Liver (tissue), 9 donors: ENCODE measurements around the gene CTU1. TPM values are rescaled to one million over a fixed set of nuclear protein-coding genes. Genes with fewer than 3 reads are reported as not detected.

Experiments
- DNase-seq: peaks from one replicate; pipeline ENCODE4 v3.0.0-alpha.2; 2017; ENCODE audit warnings: low spot score
- H3K27ac ChIP-seq, 2 donors: one replicate each; pipeline ENCODE4 v1.7.0; 2013; ENCODE audit warnings: inconsistent platforms in 2 of 2, low read length in 2 of 2, control low read depth in 1 of 2, low read depth in 1 of 2, mild to moderate bottlenecking in 1 of 2
- H3K27me3 ChIP-seq, 4 donors: one replicate each; pipeline versions ENCODE4 v1.6.1 to v1.7.0; 2013; ENCODE audit warnings: low read length in 3 of 4, inconsistent platforms in 1 of 4, mild to moderate bottlenecking in 1 of 4, moderate library complexity in 1 of 4; ENCODE audit not compliant: control insufficient read depth in 4 of 4, insufficient read depth in 4 of 4
- H3K36me3 ChIP-seq, 4 donors: one replicate each; pipeline versions ENCODE4 v1.6.1 to v1.7.0; 2013; ENCODE audit warnings: low read length in 3 of 4, mild to moderate bottlenecking in 3 of 4, low read depth in 1 of 4, moderate library complexity in 1 of 4; ENCODE audit not compliant: control insufficient read depth in 4 of 4, insufficient read depth in 3 of 4
- H3K4me1 ChIP-seq, 4 donors: one replicate each; pipeline versions ENCODE4 v1.6.1 to v1.7.0; 2013; ENCODE audit warnings: low read length in 3 of 4, mild to moderate bottlenecking in 3 of 4, moderate library complexity in 1 of 4; ENCODE audit not compliant: control insufficient read depth in 4 of 4, insufficient read depth in 4 of 4
- H3K4me3 ChIP-seq, 3 donors: one replicate each; pipeline versions ENCODE4 v1.6.1 to v1.7.0; 2013; ENCODE audit warnings: low read length in 3 of 3, control low read depth in 1 of 3, low read depth in 1 of 3, mild to moderate bottlenecking in 1 of 3
- H3K9ac ChIP-seq, 2 donors: one replicate each; pipeline ENCODE4 v1.7.0; 2013; ENCODE audit warnings: low read length in 2 of 2, mild to moderate bottlenecking in 2 of 2, moderate library complexity in 2 of 2, control low read depth in 1 of 2, low read depth in 1 of 2
- H3K9me3 ChIP-seq, 4 donors: one replicate each; pipeline versions ENCODE4 v1.6.1 to v1.7.0; 2013; ENCODE audit warnings: low read length in 3 of 4; ENCODE audit not compliant: control insufficient read depth in 4 of 4
- CTCF ChIP-seq: fragments of 150-350 bp; IDR thresholded peaks from 2 replicates; pipeline ENCODE4 v1.5.1; 2017; ENCODE audit warnings: improper control_type of control experiment, low read depth, low read length; ENCODE audit not compliant: missing input control
- FOXA1 ChIP-seq: IDR thresholded peaks from 2 replicates; pipeline ENCODE4 v1.6.1; 2016; ENCODE audit warnings: antibody characterized with exemption
- GABPA ChIP-seq, 2 donors: IDR thresholded peaks in 1 of 2; conservative IDR thresholded peaks in 1 of 2; 2 replicates each; pipeline ENCODE4 v1.6.1; 2016; ENCODE audit warnings: antibody characterized with exemption in 2 of 2, mild to moderate bottlenecking in 1 of 2, moderate library complexity in 1 of 2
- HNF4G ChIP-seq: IDR thresholded peaks from 2 replicates; pipeline ENCODE4 v1.6.1; 2016; ENCODE audit warnings: antibody characterized with exemption
- RAD21 ChIP-seq, 2 donors: IDR thresholded peaks; 2 replicates each; pipeline ENCODE4 v1.6.1; 2016; ENCODE audit warnings: antibody characterized with exemption in 2 of 2, mild to moderate bottlenecking in 2 of 2
- RXRA ChIP-seq, 2 donors: IDR thresholded peaks; 2 replicates each; pipeline ENCODE4 v1.6.1; 2017 to 2018; ENCODE audit warnings: antibody characterized with exemption in 2 of 2, mild to moderate bottlenecking in 1 of 2
- SP1 ChIP-seq: IDR thresholded peaks from 2 replicates; pipeline ENCODE4 v1.6.1; 2018; ENCODE audit warnings: antibody characterized with exemption, mild to moderate bottlenecking
- TAF1 ChIP-seq: conservative IDR thresholded peaks from 2 replicates; pipeline ENCODE4 v1.6.1; 2016; ENCODE audit warnings: antibody characterized with exemption, mild to moderate bottlenecking
- YY1 ChIP-seq: IDR thresholded peaks from 2 replicates; pipeline ENCODE4 v1.6.1; 2016; ENCODE audit warnings: antibody characterized with exemption, mild to moderate bottlenecking
- WGBS: extraction: QIAGEN DNeasy Blood & Tissue Kit; methylation state at CpG from one replicate; pipeline ENCODE4 v1.1.7; 2013; 5-methylcytosine and 5-hydroxymethylcytosine counted together
- polyA plus RNA-seq, 2 donors: library from polyadenylated mRNA; stranded (reverse) in 1 of 2; unstranded in 1 of 2; fragments of 200-250 nt in 1 of 2; fragments of >200 nt in 1 of 2; fragmentation: Nextera tagmentation in 1 of 2; extraction: Ambion mirVana in 1 of 2; gene quantifications; one replicate each; pipeline versions ENCODE4 v1.2.1 to v1.2.3, GENCODE V29; 2013 to 2015
- total RNA-seq, 2 donors: library from RNA; depleted of rRNA; stranded (reverse); fragments of >200 nt; gene quantifications; one replicate each; pipeline ENCODE4 v1.2.3, GENCODE V29; 2014
- TF ChIP-seq, protein P1 (sequence below): IDR thresholded peaks from 2 replicates; pipeline ENCODE4 v1.6.1; 2016; ENCODE audit warnings: antibody characterized with exemption, mild to moderate bottlenecking
- TF ChIP-seq, protein P2 (sequence below): IDR thresholded peaks from 2 replicates; pipeline ENCODE4 v1.6.1; 2016; ENCODE audit warnings: antibody characterized with exemption
- TF ChIP-seq, protein P3 (sequence below): IDR thresholded peaks from 2 replicates; pipeline ENCODE4 v1.6.1; 2016; ENCODE audit warnings: antibody characterized with exemption
- donor health status: healthy.
- donor health status: healthy.
- donor health status: healthy.
- donor health status: healthy.
- donor health status: healthy.

Gene CTU1
- total and polyA plus RNA-seq, 4 donors = 0.19 to 3.7 (median 2.5) TPM

DNA sequence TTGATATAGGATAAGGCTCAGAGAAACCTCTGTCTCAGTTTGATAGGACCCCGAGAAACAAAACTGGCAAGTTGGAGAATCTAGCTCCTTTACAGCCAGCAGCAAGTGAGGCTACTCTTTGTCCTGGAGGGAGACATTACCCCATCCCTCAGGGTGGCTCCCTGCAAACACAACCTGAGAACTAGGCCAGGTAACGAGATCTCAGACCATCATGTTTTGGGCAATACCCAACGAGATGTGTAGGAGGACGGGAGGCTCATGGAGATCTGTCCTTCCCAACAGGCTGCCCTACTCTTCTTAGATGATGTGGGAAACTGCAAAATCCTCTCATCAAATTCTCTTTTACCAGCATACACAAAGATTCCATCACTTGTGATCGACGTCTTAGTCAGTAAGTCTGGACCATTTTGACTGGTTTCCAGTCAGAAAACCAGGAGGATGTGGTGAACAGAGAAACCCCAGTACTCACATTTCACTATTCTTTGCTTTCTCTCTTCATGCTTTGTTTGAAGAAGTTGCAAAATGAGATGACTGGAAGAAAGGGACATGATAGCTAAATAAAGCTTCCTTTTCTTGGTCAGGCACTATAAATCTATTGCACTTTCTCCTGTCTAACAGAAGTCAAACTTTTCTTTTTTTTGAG, 6.0 kb upstream of the CTU1 start (continued):
- TF ChIP-seq, protein P1, sequence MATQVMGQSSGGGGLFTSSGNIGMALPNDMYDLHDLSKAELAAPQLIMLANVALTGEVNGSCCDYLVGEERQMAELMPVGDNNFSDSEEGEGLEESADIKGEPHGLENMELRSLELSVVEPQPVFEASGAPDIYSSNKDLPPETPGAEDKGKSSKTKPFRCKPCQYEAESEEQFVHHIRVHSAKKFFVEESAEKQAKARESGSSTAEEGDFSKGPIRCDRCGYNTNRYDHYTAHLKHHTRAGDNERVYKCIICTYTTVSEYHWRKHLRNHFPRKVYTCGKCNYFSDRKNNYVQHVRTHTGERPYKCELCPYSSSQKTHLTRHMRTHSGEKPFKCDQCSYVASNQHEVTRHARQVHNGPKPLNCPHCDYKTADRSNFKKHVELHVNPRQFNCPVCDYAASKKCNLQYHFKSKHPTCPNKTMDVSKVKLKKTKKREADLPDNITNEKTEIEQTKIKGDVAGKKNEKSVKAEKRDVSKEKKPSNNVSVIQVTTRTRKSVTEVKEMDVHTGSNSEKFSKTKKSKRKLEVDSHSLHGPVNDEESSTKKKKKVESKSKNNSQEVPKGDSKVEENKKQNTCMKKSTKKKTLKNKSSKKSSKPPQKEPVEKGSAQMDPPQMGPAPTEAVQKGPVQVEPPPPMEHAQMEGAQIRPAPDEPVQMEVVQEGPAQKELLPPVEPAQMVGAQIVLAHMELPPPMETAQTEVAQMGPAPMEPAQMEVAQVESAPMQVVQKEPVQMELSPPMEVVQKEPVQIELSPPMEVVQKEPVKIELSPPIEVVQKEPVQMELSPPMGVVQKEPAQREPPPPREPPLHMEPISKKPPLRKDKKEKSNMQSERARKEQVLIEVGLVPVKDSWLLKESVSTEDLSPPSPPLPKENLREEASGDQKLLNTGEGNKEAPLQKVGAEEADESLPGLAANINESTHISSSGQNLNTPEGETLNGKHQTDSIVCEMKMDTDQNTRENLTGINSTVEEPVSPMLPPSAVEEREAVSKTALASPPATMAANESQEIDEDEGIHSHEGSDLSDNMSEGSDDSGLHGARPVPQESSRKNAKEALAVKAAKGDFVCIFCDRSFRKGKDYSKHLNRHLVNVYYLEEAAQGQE = no peak
- no peak for TF ChIP-seq SP1
- TF ChIP-seq, protein P2, sequence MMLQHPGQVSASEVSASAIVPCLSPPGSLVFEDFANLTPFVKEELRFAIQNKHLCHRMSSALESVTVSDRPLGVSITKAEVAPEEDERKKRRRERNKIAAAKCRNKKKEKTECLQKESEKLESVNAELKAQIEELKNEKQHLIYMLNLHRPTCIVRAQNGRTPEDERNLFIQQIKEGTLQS = no peak

DNA sequence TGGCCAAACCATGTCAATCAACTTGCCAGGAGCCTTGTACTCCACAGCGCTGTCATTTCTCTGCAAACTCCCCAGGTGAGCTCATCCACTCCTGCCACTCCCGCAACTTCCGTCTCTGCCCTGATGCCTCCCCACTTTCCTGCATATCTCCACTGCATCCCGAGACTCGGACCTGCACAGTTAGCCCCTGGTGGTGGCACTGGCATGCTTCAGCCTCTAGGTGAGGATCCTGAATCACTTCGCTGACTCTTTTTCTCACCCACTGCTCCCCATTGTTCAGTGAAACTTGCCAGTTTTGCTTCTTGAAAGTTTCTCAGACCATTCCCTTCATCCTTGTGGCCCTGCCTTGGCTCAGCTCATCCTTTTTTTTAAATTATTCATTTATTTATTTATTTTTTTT, 3.4 kb upstream of the CTU1 start:
- DNase-seq = no peak

More for the DNA sequence above, 3.4 kb upstream of the CTU1 start:
- H3K9me3 ChIP-seq = no peaks in the 10 kb centered on the region
- H3K4me3 ChIP-seq = no peak overlapping the region
- no peak for TF ChIP-seq YY1
- TF ChIP-seq, protein P2 = no peak
- TF ChIP-seq GABPA (IDR thresholded peaks at IDR 0.05 in 1 of 2, conservative IDR thresholded peaks at IDR 0.05 in 1 of 2) = no peak
- TF ChIP-seq RAD21 (IDR thresholded peaks at IDR 0.05) = no peak
- no peak for TF ChIP-seq RXRA (IDR thresholded peaks at IDR 0.05)
- no peak for TF ChIP-seq SP1
- TF ChIP-seq CTCF = no peak
- TF ChIP-seq FOXA1 = no peak
- no peak for TF ChIP-seq TAF1
- TF ChIP-seq HNF4G = no peak
- TF ChIP-seq, protein P3, sequence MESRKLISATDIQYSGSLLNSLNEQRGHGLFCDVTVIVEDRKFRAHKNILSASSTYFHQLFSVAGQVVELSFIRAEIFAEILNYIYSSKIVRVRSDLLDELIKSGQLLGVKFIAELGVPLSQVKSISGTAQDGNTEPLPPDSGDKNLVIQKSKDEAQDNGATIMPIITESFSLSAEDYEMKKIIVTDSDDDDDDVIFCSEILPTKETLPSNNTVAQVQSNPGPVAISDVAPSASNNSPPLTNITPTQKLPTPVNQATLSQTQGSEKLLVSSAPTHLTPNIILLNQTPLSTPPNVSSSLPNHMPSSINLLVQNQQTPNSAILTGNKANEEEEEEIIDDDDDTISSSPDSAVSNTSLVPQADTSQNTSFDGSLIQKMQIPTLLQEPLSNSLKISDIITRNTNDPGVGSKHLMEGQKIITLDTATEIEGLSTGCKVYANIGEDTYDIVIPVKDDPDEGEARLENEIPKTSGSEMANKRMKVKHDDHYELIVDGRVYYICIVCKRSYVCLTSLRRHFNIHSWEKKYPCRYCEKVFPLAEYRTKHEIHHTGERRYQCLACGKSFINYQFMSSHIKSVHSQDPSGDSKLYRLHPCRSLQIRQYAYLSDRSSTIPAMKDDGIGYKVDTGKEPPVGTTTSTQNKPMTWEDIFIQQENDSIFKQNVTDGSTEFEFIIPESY = no peak
- H3K27me3 ChIP-seq = no peaks in the 10 kb centered on the region
- no peak overlapping the region for H3K27ac ChIP-seq
- no peak overlapping the region for H3K9ac ChIP-seq
- H3K36me3 ChIP-seq = no peaks in the 10 kb centered on the region
- peaks cover 6 to 18% (median 15%) of the 10 kb centered on the region in 4 donors for H3K4me1 ChIP-seq
- WGBS = 46% methylated on average over 6 of the region's 6 CpGs
